K562 (cell line): ENCODE measurements around the gene WWC2. TPM values are rescaled to one million over a fixed set of nuclear protein-coding genes. Genes with fewer than 3 reads are reported as not detected.

Source experiments
- ATF1 ChIP-seq, 2 experiments: fragments of 450-650 bp in 1 of 2; IDR thresholded peaks; 2 replicates each; pipeline ENCODE4 v1.6.1; 2016; ENCODE audit warnings: missing compliant biosample characterization in 1 of 2, missing genetic modification characterization in 1 of 2
- CEBPG ChIP-seq, 3 experiments: fragments of 200-800 bp in 1 of 3; sonication (Bioruptor generic) in 1 of 3; sonication (generic) in 1 of 3; formaldehyde crosslinking in 1 of 3; IDR thresholded peaks in 2 of 3; conservative IDR thresholded peaks in 1 of 3; 2 replicates each; pipeline versions ENCODE4 v1.6.1 to v1.8.0; 2016 to 2022; ENCODE audit warnings: missing compliant biosample characterization in 2 of 3, missing genetic modification characterization in 2 of 3, mild to moderate bottlenecking in 1 of 3, missing genetic modification reagents in 1 of 3
- CHD4 ChIP-seq: fragments of 200-600 bp; sonication (generic); IDR thresholded peaks from 3 replicates; pipeline ENCODE4 v1.6.1; 2012; ENCODE audit warnings: low read depth, mild to moderate bottlenecking, mixed read lengths, low read length, inconsistent platforms; ENCODE audit not compliant: insufficient read depth, insufficient replicate concordance, poor library complexity, severe bottlenecking
- DPF2 ChIP-seq: fragments of 450-650 bp; IDR thresholded peaks from 2 replicates; pipeline ENCODE4 v1.6.1; 2016
- EP400 ChIP-seq: fragments of 450-650 bp; IDR thresholded peaks from 2 replicates; pipeline ENCODE4 v1.6.1; 2017; ENCODE audit warnings: antibody characterized with exemption, mild to moderate bottlenecking, moderate library complexity
- GTF2E2 ChIP-seq: fragments of 200-800 bp; sonication (Bioruptor generic); IDR thresholded peaks from 2 replicates; pipeline ENCODE4 v1.6.1; 2016; ENCODE audit warnings: missing genetic modification characterization, missing compliant biosample characterization
- NBN ChIP-seq: fragments of 450-650 bp; IDR thresholded peaks from 2 replicates; pipeline ENCODE4 v1.6.1; 2016; ENCODE audit warnings: low read depth, mild to moderate bottlenecking
- POLR2B ChIP-seq: fragments of 450-650 bp; IDR thresholded peaks from 2 replicates; pipeline ENCODE4 v1.6.1; 2018; ENCODE audit warnings: low read depth; ENCODE audit not compliant: partially characterized antibody
- POLR2G ChIP-seq: fragments of 200-400 bp; formaldehyde crosslinking; IDR thresholded peaks from 2 replicates; pipeline ENCODE4 v1.6.1; 2017; ENCODE audit warnings: low read depth, mild to moderate bottlenecking, antibody characterized with exemption, low read length, moderate library complexity
- TAF7 ChIP-seq: fragments of 450-650 bp; IDR thresholded peaks from 2 replicates; pipeline ENCODE4 v1.6.1; 2016; ENCODE audit warnings: missing genetic modification characterization, missing compliant biosample characterization
- TBL1XR1 ChIP-seq, 2 experiments: IDR thresholded peaks; 2 replicates each; pipeline ENCODE4 v1.6.1; 2012; ENCODE audit warnings: improper control_type of control experiment in 2 of 2, low read length in 2 of 2, mild to moderate bottlenecking in 1 of 2
- TFAM ChIP-seq: fragments of 250-450 bp; sonication (Bioruptor Pico); conservative IDR thresholded peaks from 2 replicates; pipeline ENCODE4 v1.5.0; 2021; ENCODE audit warnings: mild to moderate bottlenecking, moderate library complexity
- TRIM24 ChIP-seq, 2 experiments: fragments of 450-650 bp; IDR thresholded peaks; 2 replicates each; pipeline ENCODE4 v1.6.1; 2016
- U2AF2 ChIP-seq: fragments of 200-400 bp; formaldehyde crosslinking; optimal IDR thresholded peaks from 2 replicates; pipeline ENCODE3; 2017; ENCODE audit warnings: low read depth, mild to moderate bottlenecking, low read length
- ZBED1 ChIP-seq: IDR thresholded peaks from 2 replicates; pipeline ENCODE4 v1.6.1; 2014
- ZNF197 ChIP-seq: fragments of 200-800 bp; sonication (Bioruptor generic); IDR thresholded peaks from 2 replicates; pipeline ENCODE4 v1.6.1; 2016; ENCODE audit warnings: low read depth, missing genetic modification characterization, missing compliant biosample characterization
- ZNF76 ChIP-seq: fragments of 250-450 bp; sonication (Bioruptor Pico); IDR thresholded peaks from 2 replicates; pipeline ENCODE4 v1.4.0; 2020; ENCODE audit warnings: mild to moderate bottlenecking, moderate library complexity, borderline replicate concordance
- polyA plus RNA-seq, 8 experiments: library from polyadenylated mRNA; depleted of rRNA in 4 of 8; stranded (reverse) in 5 of 8; unstranded in 3 of 8; fragments of >200 nt; fragmentation: Nextera tagmentation in 2 of 8; fragmentation: Illumina TruSeq in 1 of 8; extraction: Ambion mirVana in 2 of 8; extraction: Trizol in 1 of 8; gene quantifications; 2 replicates each; pipeline versions ENCODE4 v1.2.1 to v1.2.3, GENCODE V29; 2011 to 2014; ENCODE audit warnings: inconsistent platforms in 1 of 8, missing spikeins in 1 of 8
- total RNA-seq, 7 experiments: library from RNA; depleted of rRNA in 6 of 7; stranded (reverse); fragments of >200 nt in 6 of 7; fragmentation: Illumina TruSeq in 2 of 7; extraction: Trizol in 2 of 7; gene quantifications; 2 replicates each; pipeline versions ENCODE4 v1.2.1 to v1.2.3, GENCODE V29; 2011 to 2021; ENCODE audit warnings: low replicate concordance in 1 of 7
- TF ChIP-seq, protein P1 (sequence below): fragments of 250-450 bp; sonication (Bioruptor Pico); IDR thresholded peaks from 2 replicates; pipeline ENCODE4 v1.8.0; 2021; ENCODE audit warnings: moderate library complexity, mild to moderate bottlenecking, inconsistent platforms
- TF ChIP-seq, protein P2 (sequence below): fragments of 450-650 bp; IDR thresholded peaks from 2 replicates; pipeline ENCODE4 v1.6.1; 2016; ENCODE audit warnings: low read depth, mild to moderate bottlenecking, moderate library complexity

Gene WWC2
- total and polyA plus RNA-seq, 9 of the 15 experiments (the other 6 are each of a cell fraction or from before 2014, with no cell fraction given) = 3.7 to 39.4 (median 19.6) TPM

- TF ChIP-seq, protein P1, sequence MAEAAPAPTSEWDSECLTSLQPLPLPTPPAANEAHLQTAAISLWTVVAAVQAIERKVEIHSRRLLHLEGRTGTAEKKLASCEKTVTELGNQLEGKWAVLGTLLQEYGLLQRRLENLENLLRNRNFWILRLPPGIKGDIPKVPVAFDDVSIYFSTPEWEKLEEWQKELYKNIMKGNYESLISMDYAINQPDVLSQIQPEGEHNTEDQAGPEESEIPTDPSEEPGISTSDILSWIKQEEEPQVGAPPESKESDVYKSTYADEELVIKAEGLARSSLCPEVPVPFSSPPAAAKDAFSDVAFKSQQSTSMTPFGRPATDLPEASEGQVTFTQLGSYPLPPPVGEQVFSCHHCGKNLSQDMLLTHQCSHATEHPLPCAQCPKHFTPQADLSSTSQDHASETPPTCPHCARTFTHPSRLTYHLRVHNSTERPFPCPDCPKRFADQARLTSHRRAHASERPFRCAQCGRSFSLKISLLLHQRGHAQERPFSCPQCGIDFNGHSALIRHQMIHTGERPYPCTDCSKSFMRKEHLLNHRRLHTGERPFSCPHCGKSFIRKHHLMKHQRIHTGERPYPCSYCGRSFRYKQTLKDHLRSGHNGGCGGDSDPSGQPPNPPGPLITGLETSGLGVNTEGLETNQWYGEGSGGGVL (CRISPR knock-in tag) = peak; percentile 90
- TF ChIP-seq TBL1XR1 (IDR thresholded peaks at IDR 0.05; ENCODE audit: low read length in 2 of 2) (0 out of 4 replicates have a peak, but pooled peaks of 1 of the 2 experiments have one; percentile 12), DPF2 (peak; percentile 66), GTF2E2 (tag) (peak; percentile 94; the same call in 1 of the 2 replicates), CHD4 (no peak), TAF7 (tag) (peak; percentile 99), POLR2G (0 out of 2 replicates have a peak, but pooled peaks have one; percentile 32), U2AF2 (no peak), TFAM (CRISPR knock-in tag) (no peak), TRIM24 (IDR thresholded peaks at IDR 0.05) (peak; percentile 42 to 49; a peak in 2 of 4 replicates), ZBED1 (peak; percentile 36; the same call in 1 of the 2 replicates), ZNF76 (CRISPR knock-in tag) (peak; percentile 99), EP400 (peak; percentile 87), NBN (0 out of 2 replicates have a peak, but pooled peaks have one; percentile 29), CEBPG (CRISPR knock-in tag; IDR thresholded peaks at IDR 0.05) (peak; percentile 62), CEBPG (tag; conservative IDR thresholded peaks at IDR 0.05 in 1 of 2, IDR thresholded peaks at IDR 0.05 in 1 of 2) (peak; percentile 73 to 85; a peak in 3 of 4 replicates), ATF1 (CRISPR knock-in tag; IDR thresholded peaks at IDR 0.05) (no peak), ATF1 (tag; IDR thresholded peaks at IDR 0.05) (peak; percentile 95), POLR2B (peak; percentile 46), ZNF197 (peak; percentile 100)
- TF ChIP-seq, protein P2, sequence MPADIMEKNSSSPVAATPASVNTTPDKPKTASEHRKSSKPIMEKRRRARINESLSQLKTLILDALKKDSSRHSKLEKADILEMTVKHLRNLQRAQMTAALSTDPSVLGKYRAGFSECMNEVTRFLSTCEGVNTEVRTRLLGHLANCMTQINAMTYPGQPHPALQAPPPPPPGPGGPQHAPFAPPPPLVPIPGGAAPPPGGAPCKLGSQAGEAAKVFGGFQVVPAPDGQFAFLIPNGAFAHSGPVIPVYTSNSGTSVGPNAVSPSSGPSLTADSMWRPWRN = no peak
These were observed 249.9 kb downstream of the WWC2 start (continued) for GRCh38 chr4:183348706-183349659.
